K562 (cell line): ENCODE measurements around the gene ARHGAP26. TPM values are rescaled to one million over a fixed set of nuclear protein-coding genes. Genes with fewer than 3 reads are reported as not detected.

Experiments used
- ATAC-seq: fragments of 200-7000 bp; cut with Tn5 transposase; 3 replicates; pipeline ENCODE4 v1.9.1; 2020; ENCODE audit warnings: moderate library complexity
- BruUV-seq: library from RNA; stranded (reverse); fragments of 400-500 nt; replicated peaks from 2 replicates; lab custom pipeline; 2021; lab: Mats Ljungman, UMichigan
- CTCF ChIA-PET: fragments of 300-600 bp; formaldehyde crosslinking; extraction: SDS; loops from one replicate; lab custom pipeline; 2021; ENCODE audit warnings: low intra/inter-chr PET ratio; lab: Yijun Ruan, JAX
- POLR2A ChIA-PET: fragments of 300-600, 350-650 bp; sonication (Branson Sonifier 250); formaldehyde crosslinking; extraction: SDS; loops from one replicate; lab custom pipeline; 2021; ENCODE audit warnings: antibody characterized with exemption, inconsistent platforms; lab: Yijun Ruan, JAX
- DNase-seq, 4 experiments: peaks; one replicate each; pipeline versions ENCODE4 v3.0.0 to v3.0.0-alpha.2; 2011 to 2018; ENCODE audit warnings: low spot score in 3 of 4, mixed read lengths in 3 of 4; ENCODE audit errors: extremely low read depth in 1 of 4
- FAIRE-seq: peaks from 2 replicates; lab custom pipeline; 2011; peaks lifted over from hg19 to GRCh38; lab: Jason Lieb, UNC
- H2AFZ ChIP-seq: 2 replicates; pipeline ENCODE4 v1.6.0; 2011; ENCODE audit warnings: low read depth, low read length, control low read depth, inconsistent platforms
- H3K27ac ChIP-seq: fragments of 200-600 bp; 3 replicates; pipeline ENCODE4 v1.8.0; 2011; ENCODE audit warnings: low read depth, mild to moderate bottlenecking, control low read depth, inconsistent platforms, low read length, moderate library complexity, mixed read lengths; ENCODE audit errors: extremely low read depth
- H3K27me3 ChIP-seq, 2 experiments: fragments of 300-600 bp in 1 of 2; 2 replicates in 1 of 2; 3 replicates in 1 of 2; pipeline versions ENCODE4 v1.6.0 to v1.8.0; 2011; ENCODE audit warnings: inconsistent platforms in 2 of 2, low read length in 2 of 2, mild to moderate bottlenecking in 1 of 2, mixed read lengths in 1 of 2, moderate library complexity in 1 of 2; ENCODE audit not compliant: control insufficient read depth in 2 of 2, insufficient read depth in 2 of 2
- H3K36me3 ChIP-seq: fragments of 300-600 bp; 3 replicates; pipeline ENCODE4 v1.8.0; 2011; ENCODE audit warnings: mild to moderate bottlenecking, low read length, inconsistent platforms; ENCODE audit not compliant: control insufficient read depth, insufficient read depth
- H3K4me1 ChIP-seq, 2 experiments: fragments of 200-600 bp in 1 of 2; replicated peaks in 1 of 2; 2 replicates in 1 of 2; 3 replicates in 1 of 2; pipeline versions ENCODE4 v1.5.1 to v1.8.0; 2011; ENCODE audit warnings: inconsistent platforms in 2 of 2, low read length in 2 of 2, mild to moderate bottlenecking in 1 of 2, mixed read lengths in 1 of 2, moderate library complexity in 1 of 2; ENCODE audit not compliant: control insufficient read depth in 2 of 2, insufficient read depth in 2 of 2
- H3K4me2 ChIP-seq: 2 replicates; pipeline ENCODE4 v1.6.1; 2011; ENCODE audit warnings: low read length, control low read depth, inconsistent platforms, mixed read lengths; ENCODE audit not compliant: insufficient read depth
- H3K4me3 ChIP-seq: fragments of 200-600 bp; sonication (generic), shearing (Covaris generic); 2 replicates; pipeline ENCODE4 v1.5.1; 2016; ENCODE audit warnings: control low read depth, inconsistent platforms
- H3K79me2 ChIP-seq: fragments of 200-600 bp; 3 replicates; pipeline ENCODE4 v1.8.0; 2011; ENCODE audit warnings: low read length, inconsistent platforms; ENCODE audit not compliant: control insufficient read depth, insufficient read depth
- H3K9ac ChIP-seq, 2 experiments: 2 replicates each; pipeline versions ENCODE4 v1.6.0 to v1.6.1; 2011; ENCODE audit warnings: low read depth in 2 of 2, low read length in 2 of 2, control low read depth in 1 of 2, inconsistent platforms in 1 of 2, mild to moderate bottlenecking in 1 of 2, mixed read lengths in 1 of 2; ENCODE audit not compliant: insufficient read depth in 1 of 2
- H3K9me1 ChIP-seq: one replicate; pipeline ENCODE4 v1.6.0; 2011; ENCODE audit warnings: inconsistent platforms, mild to moderate bottlenecking, low read length, moderate library complexity; ENCODE audit not compliant: control insufficient read depth, insufficient read depth
- H3K9me3 ChIP-seq: replicated peaks from 2 replicates; pipeline ENCODE4 v1.5.1; 2011; ENCODE audit warnings: low read depth, low read length, inconsistent platforms; ENCODE audit not compliant: control insufficient read depth, insufficient read depth
- H4K20me1 ChIP-seq: replicated peaks from 2 replicates; pipeline ENCODE4 v1.6.1; 2011; ENCODE audit warnings: low read length, inconsistent platforms, mixed read lengths; ENCODE audit not compliant: control insufficient read depth, insufficient read depth
- ATF6 ChIP-seq: sonication (generic); formaldehyde crosslinking; IDR thresholded peaks from 2 replicates; pipeline ENCODE4 v1.4.0; 2020; ENCODE audit warnings: mild to moderate bottlenecking, missing genetic modification reagents
- FOXK2 ChIP-seq, 2 experiments: fragments of 450-650 bp; IDR thresholded peaks in 1 of 2; conservative IDR thresholded peaks in 1 of 2; 2 replicates each; pipeline ENCODE4 v1.6.1; 2016; ENCODE audit warnings: low read depth in 2 of 2, mild to moderate bottlenecking in 1 of 2
- GTF2F1 ChIP-seq: IDR thresholded peaks from 2 replicates; pipeline ENCODE4 v1.6.1; 2011; ENCODE audit warnings: low read depth, low read length, improper control_type of control experiment
- NBN ChIP-seq: fragments of 450-650 bp; IDR thresholded peaks from 2 replicates; pipeline ENCODE4 v1.6.1; 2016; ENCODE audit warnings: low read depth, mild to moderate bottlenecking
- NEUROD1 ChIP-seq: fragments of 150-350 bp; IDR thresholded peaks from 2 replicates; pipeline ENCODE4 v1.6.1; 2014; ENCODE audit warnings: borderline replicate concordance, low read length, low read depth; ENCODE audit not compliant: partially characterized antibody
- SMARCE1 ChIP-seq: fragments of 450-650 bp; IDR thresholded peaks from 2 replicates; pipeline ENCODE4 v1.7.1; 2016; ENCODE audit warnings: mild to moderate bottlenecking
- TAF7 ChIP-seq: fragments of 450-650 bp; IDR thresholded peaks from 2 replicates; pipeline ENCODE4 v1.6.1; 2016; ENCODE audit warnings: missing genetic modification characterization, missing compliant biosample characterization
- YY1 ChIP-seq, 3 experiments: IDR thresholded peaks; 2 replicates each; pipeline ENCODE4 v1.6.1; 2011; ENCODE audit warnings: low read length in 2 of 3, mild to moderate bottlenecking in 2 of 3, moderate library complexity in 2 of 3, borderline replicate concordance in 1 of 3, control low read depth in 1 of 3, low read depth in 1 of 3; ENCODE audit not compliant: insufficient read depth in 3 of 3, insufficient replicate concordance in 2 of 3, control insufficient read depth in 1 of 3, insufficient read length in 1 of 3; ENCODE audit errors: extremely low read depth in 1 of 3
- ZNF217 ChIP-seq: sonication (generic); formaldehyde crosslinking; IDR thresholded peaks from 2 replicates; pipeline ENCODE4 v1.8.0; 2022; ENCODE audit warnings: mild to moderate bottlenecking, missing genetic modification reagents
- ZNF232 ChIP-seq: sonication (generic); formaldehyde crosslinking; IDR thresholded peaks from 2 replicates; pipeline ENCODE4 v1.8.0; 2022; ENCODE audit warnings: mild to moderate bottlenecking, missing genetic modification reagents
- ZNF253 ChIP-seq: fragments of 250-450 bp; sonication (Bioruptor Pico); conservative IDR thresholded peaks from 2 replicates; pipeline ENCODE4 v1.6.1; 2021; ENCODE audit warnings: mild to moderate bottlenecking
- ZNF668 ChIP-seq: fragments of 250-450 bp; sonication (Bioruptor Pico); IDR thresholded peaks from 2 replicates; pipeline ENCODE4 v1.8.0; 2022; ENCODE audit warnings: mild to moderate bottlenecking, inconsistent platforms
- ZNF76 ChIP-seq: fragments of 250-450 bp; sonication (Bioruptor Pico); IDR thresholded peaks from 2 replicates; pipeline ENCODE4 v1.4.0; 2020; ENCODE audit warnings: mild to moderate bottlenecking, moderate library complexity, borderline replicate concordance
- WGBS: fragments of 100-300 bp; shearing (Covaris generic); methylation state at CpG from one replicate; pipeline ENCODE4 v1.1.6; 2016; ENCODE audit warnings: low coverage, mixed read lengths; ENCODE audit not compliant: insufficient coverage; ENCODE audit errors: missing lambda C conversion rate; 5-methylcytosine and 5-hydroxymethylcytosine counted together
- in situ Hi-C: fragments of 300-500 bp; cut with MboI; formaldehyde crosslinking; loops from 4 replicates; pipeline ENCODE4 v1.15.0; 2018; ENCODE audit warnings: inconsistent platforms, mixed read lengths
- intact Hi-C: fragments of 100-400 bp; cut with micrococcal nuclease; formaldehyde crosslinking; loops from 2 replicates; pipeline ENCODE4 v1.14.2; 2022
- polyA plus RNA-seq, 8 experiments: library from polyadenylated mRNA; depleted of rRNA in 4 of 8; stranded (reverse) in 5 of 8; unstranded in 3 of 8; fragments of >200 nt; fragmentation: Nextera tagmentation in 2 of 8; fragmentation: Illumina TruSeq in 1 of 8; extraction: Ambion mirVana in 2 of 8; extraction: Trizol in 1 of 8; gene quantifications; 2 replicates each; pipeline versions ENCODE4 v1.2.1 to v1.2.3, GENCODE V29; 2011 to 2014; ENCODE audit warnings: inconsistent platforms in 1 of 8, missing spikeins in 1 of 8
- total RNA-seq, 7 experiments: library from RNA; depleted of rRNA in 6 of 7; stranded (reverse); fragments of >200 nt in 6 of 7; fragmentation: Illumina TruSeq in 2 of 7; extraction: Trizol in 2 of 7; gene quantifications; 2 replicates each; pipeline versions ENCODE4 v1.2.1 to v1.2.3, GENCODE V29; 2011 to 2021; ENCODE audit warnings: low replicate concordance in 1 of 7

The ARHGAP26 gene
- total and polyA plus RNA-seq, 9 of the 15 experiments (the other 6 are each of a cell fraction or from before 2014, with no cell fraction given), result 0.13 to 1.1 (median 0.55) TPM

DNA sequence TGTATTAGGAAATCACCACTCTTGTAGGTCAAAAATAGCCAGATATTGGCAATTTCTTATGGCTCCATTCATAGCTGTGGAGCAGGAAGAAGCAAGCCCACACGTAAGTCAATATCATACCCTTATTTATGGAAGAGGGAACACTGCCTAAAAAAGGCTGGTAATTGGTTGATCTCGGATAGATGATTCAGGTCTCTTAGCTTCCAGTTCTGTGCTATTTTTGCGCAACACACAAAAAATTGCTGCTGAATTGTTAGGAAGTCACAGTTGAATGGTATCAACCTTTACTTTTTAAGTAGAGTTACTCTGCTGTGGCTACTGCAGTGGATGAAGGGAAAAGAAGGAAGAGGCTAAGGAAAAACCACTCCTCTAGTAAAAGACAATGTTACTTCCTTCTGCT is 168.8 kb downstream of the ARHGAP26 start:
- Histone ChIP-seq H3K4me1 (no peaks in the 10 kb centered on the region), H3K36me3 (no peaks in the 10 kb centered on the region), H3K9me3 (no peaks in the 10 kb centered on the region), H4K20me1 (no peaks in the 10 kb centered on the region), H3K79me2 (no peaks in the 10 kb centered on the region), H3K27me3 (no peaks in the 10 kb centered on the region; a peak in 1 of 5 replicates), H3K27ac (no peak overlapping the region), H3K4me2 (no peak overlapping the region), H3K4me3 (no peak overlapping the region), H3K9ac (no peak overlapping the region), H2AFZ (no peak overlapping the region), H3K9me1 (no peaks in the 10 kb centered on the region)
- CTCF ChIA-PET, result no interaction called here
- no TSS peak for BruUV-seq
- POLR2A ChIA-PET, result interaction anchor here (0.6 kb wide), 1 partner anchor 51 kb away, joined by 4 read pairs; no protein-coding TSS in a partner anchor
- DNase-seq, result no peak
- TF ChIP-seq ZNF76 (no peak), NEUROD1 (no peak), YY1 (IDR thresholded peaks at IDR 0.05; ENCODE audit: borderline replicate concordance in 1 of 3, control insufficient read depth in 1 of 3, extremely low read depth in 1 of 3, insufficient read depth in 3 of 3, insufficient read length in 1 of 3, insufficient replicate concordance in 2 of 3, low read depth in 1 of 3, low read length in 2 of 3) (no peak), ZNF232 (CRISPR knock-in tag) (no peak)
- no peak for ATAC-seq
- intact Hi-C loops, result no loop called here
- WGBS, result 10% methylated on average over 3 of the region's 3 CpGs
- no peak for FAIRE-seq
- in situ Hi-C loops, result no loop called here

- BruUV-seq, result no TSS peak
- ChIA-PET POLR2A (no interaction called here), CTCF (no interaction called here)
- no peaks in the 10 kb centered on the region for H3K4me1 ChIP-seq
- no peak overlapping the region for H3K9ac ChIP-seq
- no peak overlapping the region for H2AFZ ChIP-seq
- intact Hi-C loops, result no loop called here
- DNase-seq (no peak), ATAC-seq (no peak), FAIRE-seq (no peak)
- no peaks in the 10 kb centered on the region; a peak in 1 of 5 replicates for H3K27me3 ChIP-seq
- WGBS, result 0% methylated on average over 4 of the region's 4 CpGs
- H3K79me2 ChIP-seq, result no peaks in the 10 kb centered on the region
- H3K9me1 ChIP-seq, result no peaks in the 10 kb centered on the region
- TF ChIP-seq ZNF668 (CRISPR knock-in tag) (no peak), ZNF253 (no peak), SMARCE1 (no peak), FOXK2 (conservative IDR thresholded peaks at IDR 0.05 in 1 of 2, IDR thresholded peaks at IDR 0.05 in 1 of 2; ENCODE audit: low read depth in 2 of 2) (no peak), GTF2F1 (no peak), NBN (no peak), ZNF217 (CRISPR knock-in tag) (no peak), ATF6 (CRISPR knock-in tag) (no peak), TAF7 (tag) (no peak)
- in situ Hi-C loops, result no loop called here
- no peak overlapping the region for H3K27ac ChIP-seq
- H3K36me3 ChIP-seq, result no peaks in the 10 kb centered on the region
- no peaks in the 10 kb centered on the region for H3K9me3 ChIP-seq
- H3K4me2 ChIP-seq, result no peak overlapping the region
- no peak overlapping the region for H3K4me3 ChIP-seq
- no peaks in the 10 kb centered on the region for H4K20me1 ChIP-seq
Measured at GRCh38 chr5:142939884-142940283, 169.7 kb downstream of the ARHGAP26 start.
